Measurements from ENCODE around the gene NGFR. TPM values are rescaled to one million over a fixed set of nuclear protein-coding genes. Genes with fewer than 3 reads are reported as not detected.

The NGFR gene
- total RNA-seq, 4 donors from 2014 or later, result 1.8 to 47.9 (median 9.9) TPM

DNA sequence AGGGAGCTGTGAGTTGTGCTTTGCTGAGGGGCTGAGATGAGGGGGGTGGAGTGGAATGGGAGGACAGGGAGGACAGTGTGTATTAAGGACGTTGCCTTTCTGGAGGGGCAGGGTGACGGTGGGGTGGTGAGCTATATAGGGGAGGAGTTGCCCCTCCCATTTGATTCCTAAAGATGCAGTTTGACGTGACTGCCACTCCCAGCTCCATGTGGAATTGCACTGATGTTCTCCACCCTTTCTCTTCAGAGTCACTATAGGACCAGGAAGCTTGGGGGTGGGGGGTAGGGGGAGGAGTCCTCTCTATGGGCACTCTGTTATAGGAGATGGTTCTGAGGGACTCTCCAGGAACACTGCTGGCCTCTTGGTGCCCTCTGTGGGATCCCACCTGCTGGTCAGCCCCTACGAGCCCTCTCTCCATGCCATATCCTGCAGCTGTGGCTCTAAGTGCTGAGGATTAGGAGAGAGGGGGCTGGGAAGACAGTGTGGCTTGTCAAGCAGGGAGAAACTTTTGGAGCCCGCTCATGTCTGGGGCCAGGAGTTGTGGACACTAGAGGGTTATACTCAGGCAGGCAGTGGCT lies 3.8 kb upstream of the NGFR start:
- Histone ChIP-seq H3K4me1 (no peaks in the 10 kb centered on the region), H3K9me3 (no peaks in the 10 kb centered on the region), H3K4me3 (no peak overlapping the region), H3K27me3 (no peaks in the 10 kb centered on the region), H3K27ac (no peak overlapping the region), H3K36me3 (no peaks in the 10 kb centered on the region)
- no peak for TF ChIP-seq POLR2A (IDR thresholded peaks at IDR 0.05)
- TF ChIP-seq, protein P1, sequence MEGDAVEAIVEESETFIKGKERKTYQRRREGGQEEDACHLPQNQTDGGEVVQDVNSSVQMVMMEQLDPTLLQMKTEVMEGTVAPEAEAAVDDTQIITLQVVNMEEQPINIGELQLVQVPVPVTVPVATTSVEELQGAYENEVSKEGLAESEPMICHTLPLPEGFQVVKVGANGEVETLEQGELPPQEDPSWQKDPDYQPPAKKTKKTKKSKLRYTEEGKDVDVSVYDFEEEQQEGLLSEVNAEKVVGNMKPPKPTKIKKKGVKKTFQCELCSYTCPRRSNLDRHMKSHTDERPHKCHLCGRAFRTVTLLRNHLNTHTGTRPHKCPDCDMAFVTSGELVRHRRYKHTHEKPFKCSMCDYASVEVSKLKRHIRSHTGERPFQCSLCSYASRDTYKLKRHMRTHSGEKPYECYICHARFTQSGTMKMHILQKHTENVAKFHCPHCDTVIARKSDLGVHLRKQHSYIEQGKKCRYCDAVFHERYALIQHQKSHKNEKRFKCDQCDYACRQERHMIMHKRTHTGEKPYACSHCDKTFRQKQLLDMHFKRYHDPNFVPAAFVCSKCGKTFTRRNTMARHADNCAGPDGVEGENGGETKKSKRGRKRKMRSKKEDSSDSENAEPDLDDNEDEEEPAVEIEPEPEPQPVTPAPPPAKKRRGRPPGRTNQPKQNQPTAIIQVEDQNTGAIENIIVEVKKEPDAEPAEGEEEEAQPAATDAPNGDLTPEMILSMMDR (IDR thresholded peaks at IDR 0.05), result no peak
- intact Hi-C loops (cut with DNase I; ENCODE audit: low total_unique reads), result no loop called here
- DNase-seq, result no peak

DNA sequence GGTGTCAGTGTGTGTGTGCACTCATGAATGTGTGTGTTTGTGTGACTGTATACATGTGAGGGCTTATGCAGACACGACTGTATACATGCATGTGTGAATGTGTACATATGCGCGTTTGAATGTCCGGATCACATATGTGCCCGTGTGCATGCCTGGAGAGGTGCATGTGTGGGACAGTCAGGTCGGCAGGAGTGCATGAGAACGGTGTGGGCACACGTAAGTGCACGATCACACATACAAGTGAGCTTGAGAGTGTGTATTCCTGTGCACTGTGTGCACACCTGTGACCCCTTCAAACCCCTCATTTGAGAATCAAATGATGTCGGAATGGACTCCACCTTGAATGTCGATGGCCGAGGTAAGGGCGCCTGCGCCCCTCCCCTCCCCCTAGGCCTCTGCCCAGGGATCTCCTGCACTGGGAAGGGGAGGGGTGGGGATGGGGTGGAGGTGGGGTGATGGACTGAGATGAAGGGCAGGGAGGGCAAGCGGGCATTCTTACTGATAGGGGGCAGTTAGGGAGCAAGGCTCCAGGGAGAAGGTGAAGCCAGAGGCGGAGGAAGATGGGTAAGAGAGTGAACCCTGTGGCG lies 601 bp upstream of the NGFR start:
- intact Hi-C loops (cut with DNase I; ENCODE audit: low total_unique reads), result no loop called here
- Histone ChIP-seq H3K9me3 (no peaks in the 10 kb centered on the region), H3K4me1 (peaks cover 0 to 14% of the 10 kb centered on the region in 2 donors), H3K4me3 (peak overlapping the region in 1 of 2 donors; percentile 39), H3K27me3 (peaks cover 8 to 12% of the 10 kb centered on the region in 2 donors), H3K27ac (peak overlapping the region in 1 of 2 donors; percentile 58), H3K36me3 (no peaks in the 10 kb centered on the region)
- no peak for DNase-seq
- TF ChIP-seq, protein P1 (IDR thresholded peaks at IDR 0.05), result no peak
- no peak for TF ChIP-seq POLR2A (IDR thresholded peaks at IDR 0.05)

DNA sequence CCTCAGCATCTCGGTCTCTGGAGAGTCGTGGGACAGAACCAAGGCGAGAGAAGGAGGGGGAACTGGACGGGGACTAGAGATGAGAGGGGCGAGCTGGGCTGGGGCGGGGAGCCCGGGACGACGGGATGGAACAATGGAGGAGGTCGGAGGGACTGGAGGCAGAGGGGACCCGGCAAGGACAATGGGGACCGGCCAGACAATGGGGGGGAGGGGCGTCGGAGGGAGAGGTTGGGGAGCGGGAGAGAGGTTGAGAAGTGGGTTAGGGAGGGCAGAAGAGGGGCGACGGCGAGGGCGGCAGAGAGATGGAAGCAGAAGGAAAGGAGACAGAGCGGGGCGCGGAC lies 719 bp downstream of the NGFR start:
- no peaks in the 10 kb centered on the region for H3K9me3 ChIP-seq
- H3K4me3 ChIP-seq, result peak overlapping the region; percentile 24 to 39
- no peak for DNase-seq
- no peak for TF ChIP-seq POLR2A (IDR thresholded peaks at IDR 0.05)
- TF ChIP-seq, protein P1 (IDR thresholded peaks at IDR 0.05), result no peak
- no peaks in the 10 kb centered on the region for H3K36me3 ChIP-seq
- intact Hi-C loops (cut with DNase I; ENCODE audit: low total_unique reads), result loop anchor here (5.0 kb wide), 1 partner anchor 61 kb away; no protein-coding TSS in a partner anchor
- peaks cover 8 to 12% of the 10 kb centered on the region in 2 donors for H3K27me3 ChIP-seq
- no peak overlapping the region for H3K27ac ChIP-seq
- H3K4me1 ChIP-seq, result peaks cover 0 to 14% of the 10 kb centered on the region in 2 donors

DNA sequence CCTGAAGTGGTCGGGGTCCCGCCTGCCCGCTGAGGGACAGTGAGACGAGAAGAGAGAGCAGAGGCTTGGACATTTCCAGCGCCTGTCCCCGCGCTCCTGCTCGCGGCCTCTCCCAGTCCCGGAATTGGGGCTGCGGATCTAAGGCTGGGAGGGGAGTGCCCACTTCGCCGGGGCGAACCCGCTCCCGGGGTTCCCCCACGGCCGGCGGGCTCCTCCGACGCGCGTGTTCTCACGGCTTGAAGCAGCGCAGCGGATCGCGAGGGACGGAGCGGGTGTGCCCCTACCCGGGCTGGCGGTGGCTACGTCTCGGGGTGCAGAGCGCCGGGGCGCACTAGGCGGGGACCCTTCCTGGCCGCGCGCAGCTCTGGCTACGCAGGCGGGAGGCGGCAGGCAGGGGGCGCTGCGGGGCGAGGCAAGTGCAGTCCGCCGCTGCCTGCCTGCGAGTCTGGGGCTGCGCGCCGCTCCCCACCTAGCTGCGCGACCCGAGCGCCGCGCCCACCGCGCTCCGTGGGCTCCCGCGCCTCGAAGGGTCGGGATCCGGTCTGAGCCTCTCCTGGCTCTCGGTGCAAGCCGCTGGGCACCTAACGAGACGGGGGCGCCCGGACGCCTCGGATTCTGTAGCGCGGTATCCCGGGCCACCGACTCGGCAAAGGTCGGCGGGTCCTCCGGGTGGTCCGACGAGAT lies 1.2 kb downstream of the NGFR start:
- Histone ChIP-seq H3K4me3 (peak overlapping the region; percentile 24 to 39), H3K9me3 (no peaks in the 10 kb centered on the region), H3K4me1 (peaks cover 0 to 14% of the 10 kb centered on the region in 2 donors), H3K27ac (no peak overlapping the region), H3K36me3 (no peaks in the 10 kb centered on the region), H3K27me3 (peaks cover 8 to 12% of the 10 kb centered on the region in 2 donors)
- DNase-seq, result peak; percentile 71 to 79
- intact Hi-C loops (cut with DNase I; ENCODE audit: low total_unique reads), result loop anchor here (5.0 kb wide), 1 partner anchor 61 kb away; no protein-coding TSS in a partner anchor
- TF ChIP-seq, protein P1 (IDR thresholded peaks at IDR 0.05), result peak; percentile 72 to 96 (median 93)
- TF ChIP-seq POLR2A (IDR thresholded peaks at IDR 0.05), result peak in 1 of 2 donors; percentile 25

DNA sequence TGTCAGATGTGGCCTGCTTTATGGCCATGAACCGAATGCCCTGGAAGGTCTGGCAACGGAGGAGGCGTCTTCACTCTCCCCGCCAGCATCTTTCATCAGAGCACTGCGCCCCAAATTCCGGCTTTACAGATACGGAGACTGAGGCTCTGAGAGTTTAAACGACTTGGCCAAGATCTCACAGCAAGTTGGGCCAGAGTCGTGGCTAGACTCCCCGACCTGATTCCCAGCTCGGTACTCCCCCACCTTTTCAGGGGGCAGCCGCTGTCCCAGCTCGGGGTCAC lies 1.7 kb downstream of the NGFR start:
- intact Hi-C loops (cut with DNase I; ENCODE audit: low total_unique reads), result loop anchor here (5.0 kb wide), 1 partner anchor 60 kb away; no protein-coding TSS in a partner anchor
- H3K36me3 ChIP-seq, result no peaks in the 10 kb centered on the region
- DNase-seq, result no peak
- peaks cover 0 to 14% of the 10 kb centered on the region in 2 donors for H3K4me1 ChIP-seq
- H3K4me3 ChIP-seq, result peak overlapping the region; percentile 24 to 39
- H3K9me3 ChIP-seq, result no peaks in the 10 kb centered on the region
- peaks cover 8 to 12% of the 10 kb centered on the region in 2 donors for H3K27me3 ChIP-seq
- TF ChIP-seq POLR2A (IDR thresholded peaks at IDR 0.05), result no peak
- TF ChIP-seq, protein P1 (IDR thresholded peaks at IDR 0.05), result no peak
- H3K27ac ChIP-seq, result no peak overlapping the region
